Measurements from ENCODE around the gene NCAPG2. TPM values are rescaled to one million over a fixed set of nuclear protein-coding genes. Genes with fewer than 3 reads are reported as not detected.

NCAPG2 gene
- total and polyA plus RNA-seq, 2 of the 13 experiments (the other 11 are each of a cell fraction or from before 2014, with no cell fraction given), result 15.1 to 30.7 TPM

DNA sequence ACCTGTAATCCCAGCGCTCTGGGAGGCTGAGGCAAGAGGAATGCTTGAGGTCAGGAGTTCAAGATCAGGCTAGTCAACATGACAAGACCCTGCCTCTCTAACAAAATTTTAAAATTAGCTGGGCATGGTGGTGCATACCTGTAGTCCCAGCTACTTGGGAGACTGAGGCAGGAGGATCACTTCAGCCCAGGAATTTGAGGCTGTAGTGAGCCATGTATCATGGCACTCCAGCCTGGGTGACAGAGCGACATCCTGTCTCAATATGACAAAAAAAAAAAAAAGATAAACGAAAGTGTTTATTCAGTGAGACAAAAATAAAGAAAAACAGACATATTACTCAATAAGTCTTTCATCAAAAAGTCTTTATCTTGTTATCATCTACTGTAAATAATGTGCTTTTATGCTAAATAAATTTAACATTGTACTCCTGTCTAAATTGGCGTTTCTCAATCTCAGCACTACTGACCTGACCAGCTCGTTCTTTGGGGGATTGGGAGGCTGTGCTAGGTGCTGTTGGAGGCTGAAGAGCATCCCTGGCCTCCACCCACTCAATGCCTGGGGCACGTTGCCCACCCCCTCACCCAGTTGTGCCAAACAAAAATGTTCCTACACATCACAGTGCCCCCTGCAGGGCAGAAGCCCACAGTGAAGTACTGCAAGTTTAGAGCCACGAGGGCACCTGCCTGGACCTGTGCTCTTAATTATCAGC lies 57.7 kb downstream of the NCAPG2 start (continued):
- no peak for TF ChIP-seq ZFP36 (IDR thresholded peaks at IDR 0.05; ENCODE audit: borderline replicate concordance, low read depth, low read length, partially characterized antibody)
- TF ChIP-seq MTA1 (CRISPR knock-in tag; IDR thresholded peaks at IDR 0.05; ENCODE audit: borderline replicate concordance), result no peak
- TF ChIP-seq RAD21 (CRISPR knock-in tag; IDR thresholded peaks at IDR 0.05), result peak; percentile 66
- TF ChIP-seq NR2F6 (IDR thresholded peaks at IDR 0.05), result no peak
- 0 out of 2 replicates have a peak, but pooled peaks have one; percentile 14 for TF ChIP-seq NR2F6 (CRISPR knock-in tag; IDR thresholded peaks at IDR 0.05)
- no peak for TF ChIP-seq ATF7-NPFF (CRISPR knock-in tag; IDR thresholded peaks at IDR 0.05; ENCODE audit: low read depth)
- TF ChIP-seq, protein P1, sequence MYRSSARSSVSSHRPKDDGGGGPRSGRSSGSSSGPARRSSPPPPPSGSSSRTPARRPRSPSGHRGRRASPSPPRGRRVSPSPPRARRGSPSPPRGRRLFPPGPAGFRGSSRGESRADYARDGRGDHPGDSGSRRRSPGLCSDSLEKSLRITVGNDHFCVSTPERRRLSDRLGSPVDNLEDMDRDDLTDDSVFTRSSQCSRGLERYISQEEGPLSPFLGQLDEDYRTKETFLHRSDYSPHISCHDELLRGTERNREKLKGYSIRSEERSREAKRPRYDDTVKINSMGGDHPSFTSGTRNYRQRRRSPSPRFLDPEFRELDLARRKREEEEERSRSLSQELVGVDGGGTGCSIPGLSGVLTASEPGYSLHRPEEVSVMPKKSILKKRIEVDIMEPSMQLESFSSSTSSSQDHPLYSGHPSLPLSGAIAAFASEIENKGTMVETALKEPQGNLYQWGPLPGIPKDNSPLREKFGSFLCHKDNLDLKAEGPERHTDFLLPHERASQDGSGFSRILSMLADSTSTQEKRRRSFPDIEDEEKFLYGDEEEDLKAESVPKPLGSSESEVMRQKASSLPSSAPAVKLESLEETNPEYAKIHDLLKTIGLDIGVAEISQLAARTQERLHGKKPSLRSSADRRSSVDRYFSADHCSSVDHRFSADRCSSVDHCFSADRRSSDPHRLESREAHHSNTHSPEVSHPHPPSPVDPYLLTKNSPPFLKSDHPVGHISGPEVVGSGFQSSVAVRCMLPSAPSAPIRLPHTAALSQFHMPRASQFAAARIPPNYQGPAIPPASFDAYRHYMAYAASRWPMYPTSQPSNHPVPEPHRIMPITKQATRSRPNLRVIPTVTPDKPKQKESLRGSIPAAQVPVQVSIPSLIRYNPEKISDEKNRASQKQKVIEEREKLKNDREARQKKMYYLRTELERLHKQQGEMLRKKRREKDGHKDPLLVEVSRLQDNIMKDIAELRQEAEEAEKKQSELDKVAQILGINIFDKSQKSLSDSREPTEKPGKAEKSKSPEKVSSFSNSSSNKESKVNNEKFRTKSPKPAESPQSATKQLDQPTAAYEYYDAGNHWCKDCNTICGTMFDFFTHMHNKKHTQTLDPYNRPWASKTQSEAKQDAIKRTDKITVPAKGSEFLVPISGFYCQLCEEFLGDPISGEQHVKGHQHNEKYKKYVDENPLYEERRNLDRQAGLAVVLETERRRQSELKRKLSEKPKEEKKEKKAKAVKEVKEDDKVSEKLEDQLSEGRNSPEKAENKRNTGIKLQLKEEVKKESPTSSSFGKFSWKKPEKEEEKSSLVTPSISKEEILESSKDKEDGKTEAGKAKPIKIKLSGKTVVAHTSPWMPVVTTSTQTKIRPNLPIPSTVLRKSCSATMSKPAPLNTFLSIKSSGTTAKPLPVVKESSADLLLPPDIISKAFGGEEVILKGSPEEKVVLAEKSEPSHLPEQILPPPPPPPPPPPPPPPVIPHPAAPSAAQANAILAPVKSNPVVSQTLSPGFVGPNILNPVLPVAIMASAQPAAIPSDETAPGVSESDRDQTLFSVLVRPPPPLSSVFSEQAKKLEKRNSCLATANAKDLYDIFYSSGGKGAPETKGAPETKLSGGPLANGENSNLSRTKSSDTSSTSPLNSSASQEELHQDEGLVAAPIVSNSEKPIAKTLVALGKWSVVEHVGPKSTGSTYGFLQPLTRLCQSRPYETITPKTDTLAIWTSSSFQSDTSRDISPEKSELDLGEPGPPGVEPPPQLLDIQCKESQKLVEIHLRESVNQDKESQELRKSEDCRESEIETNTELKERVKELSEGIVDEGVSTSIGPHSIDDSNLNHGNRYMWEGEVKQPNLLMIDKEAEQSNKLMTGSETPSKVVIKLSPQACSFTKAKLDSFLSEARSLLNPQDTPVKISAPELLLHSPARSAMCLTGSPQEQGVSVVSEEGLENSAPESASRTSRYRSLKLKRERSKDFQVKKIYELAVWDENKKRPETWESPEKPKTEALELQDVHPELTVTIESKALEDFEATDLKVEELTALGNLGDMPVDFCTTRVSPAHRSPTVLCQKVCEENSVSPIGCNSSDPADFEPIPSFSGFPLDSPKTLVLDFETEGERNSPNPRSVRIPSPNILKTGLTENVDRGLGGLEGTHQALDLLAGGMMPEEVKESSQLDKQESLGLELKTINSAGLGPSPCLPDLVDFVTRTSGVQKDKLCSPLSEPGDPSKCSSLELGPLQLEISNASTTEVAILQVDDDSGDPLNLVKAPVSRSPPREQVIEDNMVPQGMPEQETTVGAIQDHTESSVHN (CRISPR knock-in tag; IDR thresholded peaks at IDR 0.05), result no peak
- TF ChIP-seq, protein P2, sequence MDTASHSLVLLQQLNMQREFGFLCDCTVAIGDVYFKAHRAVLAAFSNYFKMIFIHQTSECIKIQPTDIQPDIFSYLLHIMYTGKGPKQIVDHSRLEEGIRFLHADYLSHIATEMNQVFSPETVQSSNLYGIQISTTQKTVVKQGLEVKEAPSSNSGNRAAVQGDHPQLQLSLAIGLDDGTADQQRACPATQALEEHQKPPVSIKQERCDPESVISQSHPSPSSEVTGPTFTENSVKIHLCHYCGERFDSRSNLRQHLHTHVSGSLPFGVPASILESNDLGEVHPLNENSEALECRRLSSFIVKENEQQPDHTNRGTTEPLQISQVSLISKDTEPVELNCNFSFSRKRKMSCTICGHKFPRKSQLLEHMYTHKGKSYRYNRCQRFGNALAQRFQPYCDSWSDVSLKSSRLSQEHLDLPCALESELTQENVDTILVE (CRISPR knock-in tag; IDR thresholded peaks at IDR 0.05), result peak; percentile 54; the same call in 1 of the 2 replicates
- TF ChIP-seq ZNF607 (CRISPR knock-in tag; IDR thresholded peaks at IDR 0.05; ENCODE audit: borderline replicate concordance), result no peak
- TF ChIP-seq SRSF1 (optimal IDR thresholded peaks at IDR 0.05; ENCODE audit: low read depth, low read length), result no peak
- TF ChIP-seq, protein P3, sequence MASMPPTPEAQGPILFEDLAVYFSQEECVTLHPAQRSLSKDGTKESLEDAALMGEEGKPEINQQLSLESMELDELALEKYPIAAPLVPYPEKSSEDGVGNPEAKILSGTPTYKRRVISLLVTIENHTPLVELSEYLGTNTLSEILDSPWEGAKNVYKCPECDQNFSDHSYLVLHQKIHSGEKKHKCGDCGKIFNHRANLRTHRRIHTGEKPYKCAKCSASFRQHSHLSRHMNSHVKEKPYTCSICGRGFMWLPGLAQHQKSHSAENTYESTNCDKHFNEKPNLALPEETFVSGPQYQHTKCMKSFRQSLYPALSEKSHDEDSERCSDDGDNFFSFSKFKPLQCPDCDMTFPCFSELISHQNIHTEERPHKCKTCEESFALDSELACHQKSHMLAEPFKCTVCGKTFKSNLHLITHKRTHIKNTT (CRISPR knock-in tag; IDR thresholded peaks at IDR 0.05), result no peak
- peak; percentile 77 for TF ChIP-seq NCOA2 (CRISPR knock-in tag; IDR thresholded peaks at IDR 0.05)
- peak; percentile 57; the same call in 1 of the 2 replicates for TF ChIP-seq THAP11 (CRISPR knock-in tag; IDR thresholded peaks at IDR 0.05)
- TF ChIP-seq REL (CRISPR knock-in tag; conservative IDR thresholded peaks at IDR 0.05), result no peak
- TF ChIP-seq EP300 (IDR thresholded peaks at IDR 0.05; ENCODE audit: low read depth in 2 of 2, low read length in 2 of 2), result peak in 1 of 2 experiments; percentile 50; a peak in 1 of 4 replicates
- TF ChIP-seq EP300 (CRISPR knock-in tag; IDR thresholded peaks at IDR 0.05; ENCODE audit: borderline replicate concordance), result no peak
- TF ChIP-seq NCOR1 (IDR thresholded peaks at IDR 0.05; ENCODE audit: borderline replicate concordance, low read length), result no peak
- TF ChIP-seq ZNF660 (CRISPR knock-in tag; IDR thresholded peaks at IDR 0.05; ENCODE audit: borderline replicate concordance, low read depth), result no peak
- peak in 1 of 2 experiments; percentile 53; a peak in 1 of 4 replicates for TF ChIP-seq KLF16 (CRISPR knock-in tag; IDR thresholded peaks at IDR 0.05)
- TF ChIP-seq SAP130 (CRISPR knock-in tag; IDR thresholded peaks at IDR 0.05; ENCODE audit: low read depth), result peak; percentile 57

All from HepG2 (cell line).